K562 (cell line): ENCODE measurements around the gene GRAPL. TPM values are rescaled to one million over a fixed set of nuclear protein-coding genes. Genes with fewer than 3 reads are reported as not detected.

Experiments
- polyA plus RNA-seq, 8 experiments: library from polyadenylated mRNA; depleted of rRNA in 4 of 8; stranded (reverse) in 5 of 8; unstranded in 3 of 8; fragments of >200 nt; fragmentation: Nextera tagmentation in 2 of 8; fragmentation: Illumina TruSeq in 1 of 8; extraction: Ambion mirVana in 2 of 8; extraction: Trizol in 1 of 8; gene quantifications; 2 replicates each; pipeline versions ENCODE4 v1.2.1 to v1.2.3, GENCODE V29; 2011 to 2014; ENCODE audit warnings: inconsistent platforms in 1 of 8, missing spikeins in 1 of 8
- total RNA-seq, 7 experiments: library from RNA; depleted of rRNA in 6 of 7; stranded (reverse); fragments of >200 nt in 6 of 7; fragmentation: Illumina TruSeq in 2 of 7; extraction: Trizol in 2 of 7; gene quantifications; 2 replicates each; pipeline versions ENCODE4 v1.2.1 to v1.2.3, GENCODE V29; 2011 to 2021; ENCODE audit warnings: low replicate concordance in 1 of 7

Gene GRAPL
- total and polyA plus RNA-seq, 9 of the 15 experiments (the other 6 are each of a cell fraction or from before 2014, with no cell fraction given), result 0.22 TPM; not detected in 8

Other genes with a start within 250 kb of the GRAPL start
- 0.09 TPM in 1 of 2 replicates, not detected in the other for gene SLC5A10, start 175.4 kb upstream of the GRAPL start, total RNA-seq (2014; rRNA removed)
- gene SLC5A10, start 175.4 kb upstream of the GRAPL start, total RNA-seq (2014; rRNA removed; fragmentation: Illumina TruSeq; extraction: Trizol), result not detected in 2 replicates
- 0.04 TPM in 1 of 2 replicates, not detected in the other for gene SLC5A10, start 175.4 kb upstream of the GRAPL start, total RNA-seq (2015; rRNA removed; fragmentation: Illumina TruSeq; extraction: Trizol)
- gene SLC5A10, start 175.4 kb upstream of the GRAPL start, total RNA-seq (2021), result not detected in 2 replicates
- 0.01 and 0.03 TPM in 2 replicates for gene SLC5A10, start 175.4 kb upstream of the GRAPL start, polyA plus RNA-seq (2011; rRNA removed)
- gene SLC5A10, start 175.4 kb upstream of the GRAPL start, polyA plus RNA-seq (2014; fragmentation: Illumina TruSeq; extraction: Trizol), result 0.04 TPM in 1 of 2 replicates, not detected in the other
- not detected for gene SLC5A10, start 175.4 kb upstream of the GRAPL start, polyA plus RNA-seq (2014; fragmentation: Nextera tagmentation; extraction: Ambion mirVana)
- gene SLC5A10, start 175.4 kb upstream of the GRAPL start, polyA plus RNA-seq (2014; rRNA removed), result 0.03 and 0.05 TPM in 2 replicates
- gene FAM83G, start 122.8 kb upstream of the GRAPL start, total RNA-seq (2014; rRNA removed), result 7.6 and 12.9 TPM in 2 replicates
- 1.9 and 2.3 TPM in 2 replicates for gene FAM83G, start 122.8 kb upstream of the GRAPL start, total RNA-seq (2014; rRNA removed; fragmentation: Illumina TruSeq; extraction: Trizol)
- 4.2 and 5.6 TPM in 2 replicates for gene FAM83G, start 122.8 kb upstream of the GRAPL start, total RNA-seq (2015; rRNA removed; fragmentation: Illumina TruSeq; extraction: Trizol)
- gene FAM83G, start 122.8 kb upstream of the GRAPL start, total RNA-seq (2021), result 9.1 and 10.3 TPM in 2 replicates
- 3.4 and 4.2 TPM in 2 replicates for gene FAM83G, start 122.8 kb upstream of the GRAPL start, polyA plus RNA-seq (2011; rRNA removed)
- gene FAM83G, start 122.8 kb upstream of the GRAPL start, polyA plus RNA-seq (2014; fragmentation: Illumina TruSeq; extraction: Trizol), result 4.8 and 6.5 TPM in 2 replicates
- gene FAM83G, start 122.8 kb upstream of the GRAPL start, polyA plus RNA-seq (2014; fragmentation: Nextera tagmentation; extraction: Ambion mirVana), result under 1 TPM in 1 of 2 experiments, not detected in 1; 0.04 TPM
- 5.5 and 5.7 TPM in 2 replicates for gene FAM83G, start 122.8 kb upstream of the GRAPL start, polyA plus RNA-seq (2014; rRNA removed)
- not detected in 2 replicates for gene GRAP, start 80.6 kb upstream of the GRAPL start, total RNA-seq (2014; rRNA removed)
- not detected in 2 replicates for gene GRAP, start 80.6 kb upstream of the GRAPL start, total RNA-seq (2014; rRNA removed; fragmentation: Illumina TruSeq; extraction: Trizol)
- 0.11 TPM in 1 of 2 replicates, not detected in the other for gene GRAP, start 80.6 kb upstream of the GRAPL start, total RNA-seq (2015; rRNA removed; fragmentation: Illumina TruSeq; extraction: Trizol)
- 0.07 and 0.27 TPM in 2 replicates for gene GRAP, start 80.6 kb upstream of the GRAPL start, total RNA-seq (2021)
- 0.05 and 0.07 TPM in 2 replicates for gene GRAP, start 80.6 kb upstream of the GRAPL start, polyA plus RNA-seq (2011; rRNA removed)
- not detected in 2 replicates for gene GRAP, start 80.6 kb upstream of the GRAPL start, polyA plus RNA-seq (2014; fragmentation: Illumina TruSeq; extraction: Trizol)
- gene GRAP, start 80.6 kb upstream of the GRAPL start, polyA plus RNA-seq (2014; fragmentation: Nextera tagmentation; extraction: Ambion mirVana), result not detected
- 0.41 TPM in 1 of 2 replicates, not detected in the other for gene GRAP, start 80.6 kb upstream of the GRAPL start, polyA plus RNA-seq (2014; rRNA removed)
- gene EPN2, start 109.8 kb downstream of the GRAPL start, total RNA-seq (2014; rRNA removed), result 8.7 and 8.9 TPM in 2 replicates
- gene EPN2, start 109.8 kb downstream of the GRAPL start, total RNA-seq (2014; rRNA removed; fragmentation: Illumina TruSeq; extraction: Trizol), result 5.8 and 8.3 TPM in 2 replicates
- 6.5 and 8.7 TPM in 2 replicates for gene EPN2, start 109.8 kb downstream of the GRAPL start, total RNA-seq (2015; rRNA removed; fragmentation: Illumina TruSeq; extraction: Trizol)
- 12.9 and 14.0 TPM in 2 replicates for gene EPN2, start 109.8 kb downstream of the GRAPL start, total RNA-seq (2021)
- gene EPN2, start 109.8 kb downstream of the GRAPL start, polyA plus RNA-seq (2011; rRNA removed), result 8.8 and 10.4 TPM in 2 replicates
- 7.4 and 9.0 TPM in 2 replicates for gene EPN2, start 109.8 kb downstream of the GRAPL start, polyA plus RNA-seq (2014; fragmentation: Illumina TruSeq; extraction: Trizol)
- 1 to 10 TPM; 1.0 to 1.3 TPM for gene EPN2, start 109.8 kb downstream of the GRAPL start, polyA plus RNA-seq (2014; fragmentation: Nextera tagmentation; extraction: Ambion mirVana)
- 9.1 and 10.3 TPM in 2 replicates for gene EPN2, start 109.8 kb downstream of the GRAPL start, polyA plus RNA-seq (2014; rRNA removed)
- gene B9D1, start 235.1 kb downstream of the GRAPL start, total RNA-seq (2014; rRNA removed), result 24.0 and 24.9 TPM in 2 replicates
- 7.6 and 10.3 TPM in 2 replicates for gene B9D1, start 235.1 kb downstream of the GRAPL start, total RNA-seq (2014; rRNA removed; fragmentation: Illumina TruSeq; extraction: Trizol)
- 8.9 and 10.0 TPM in 2 replicates for gene B9D1, start 235.1 kb downstream of the GRAPL start, total RNA-seq (2015; rRNA removed; fragmentation: Illumina TruSeq; extraction: Trizol)
- gene B9D1, start 235.1 kb downstream of the GRAPL start, total RNA-seq (2021), result 12.7 and 15.0 TPM in 2 replicates
- gene B9D1, start 235.1 kb downstream of the GRAPL start, polyA plus RNA-seq (2011; rRNA removed), result 23.4 and 28.0 TPM in 2 replicates
- 14.3 and 18.9 TPM in 2 replicates for gene B9D1, start 235.1 kb downstream of the GRAPL start, polyA plus RNA-seq (2014; fragmentation: Illumina TruSeq; extraction: Trizol)
- gene B9D1, start 235.1 kb downstream of the GRAPL start, polyA plus RNA-seq (2014; fragmentation: Nextera tagmentation; extraction: Ambion mirVana), result 10 to 100 TPM in 1 of 2 experiments, 1 to 10 TPM in 1; 9.5 to 17.9 TPM
- 26.5 and 28.8 TPM in 2 replicates for gene B9D1, start 235.1 kb downstream of the GRAPL start, polyA plus RNA-seq (2014; rRNA removed)